Islet of Langerhans (tissue), 1 donor: ENCODE results near the gene HEXA.
"Not testable (repeated sequence)": the region's sequence is repeated elsewhere in the genome, so short reads cannot be mapped to it uniquely, and the experiment has no call there.

Experiments
- FAIRE-seq: peaks from one replicate; lab custom pipeline; 2011; peaks lifted over from hg19 to GRCh38; lab: Jason Lieb, UNC

HEXA gene

GRCh38 chr15:72375846-72376581 is at the start of gene HEXA:
Gene HEXA, minus strand, starts transcription at chr15:72376014. Its CDS starts 42 bp downstream, at chr15:72375972.
- no peak for FAIRE-seq

- FAIRE-seq: no peak
Observed at GRCh38 chr15:72423256-72423655, 47.4 kb upstream of the HEXA start.

DNA sequence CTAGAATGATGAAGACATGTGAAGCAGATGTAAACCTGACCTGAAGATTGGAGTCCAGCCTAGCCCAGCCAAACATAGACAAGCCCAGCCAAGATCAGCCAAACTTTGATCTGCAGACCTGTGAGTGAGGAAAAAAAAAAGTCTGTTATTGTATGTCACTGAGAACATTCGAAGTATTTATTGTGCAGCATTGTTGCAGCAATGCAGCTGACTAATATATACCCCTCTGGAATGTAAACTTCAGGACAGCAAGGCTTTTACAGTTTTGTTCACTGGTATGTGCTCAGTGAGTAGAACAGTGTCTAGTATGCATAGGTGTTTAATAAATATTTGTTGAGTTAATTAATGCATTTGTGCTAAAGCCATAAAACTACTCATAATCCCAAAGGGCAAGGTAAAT is 45.7 kb upstream of the HEXA start:
- FAIRE-seq: no peak

GRCh38 chr15:72420576-72420975 is 44.8 kb upstream of the HEXA start:
- no peak for FAIRE-seq

DNA sequence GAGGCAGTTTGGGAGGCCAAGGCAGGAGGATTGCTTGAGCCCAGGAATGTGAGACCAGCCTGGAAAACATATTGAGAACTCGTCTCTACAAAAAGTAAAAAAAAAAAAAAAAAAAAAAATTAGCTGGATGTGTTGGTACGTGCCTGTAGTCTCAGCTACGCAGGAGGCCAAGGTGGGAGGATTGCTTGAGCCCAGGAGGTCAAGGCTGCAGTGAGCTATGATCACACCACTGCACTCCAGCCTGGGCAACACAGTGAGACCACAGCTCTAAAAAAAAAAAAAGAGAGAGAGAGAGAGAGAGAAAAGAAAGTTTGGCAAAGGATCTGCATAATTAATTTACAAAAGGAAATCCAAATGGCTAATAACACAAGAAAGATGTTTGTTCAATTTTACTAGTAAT is 44.0 kb upstream of the HEXA start:
- not testable (repeated sequence) for FAIRE-seq

DNA sequence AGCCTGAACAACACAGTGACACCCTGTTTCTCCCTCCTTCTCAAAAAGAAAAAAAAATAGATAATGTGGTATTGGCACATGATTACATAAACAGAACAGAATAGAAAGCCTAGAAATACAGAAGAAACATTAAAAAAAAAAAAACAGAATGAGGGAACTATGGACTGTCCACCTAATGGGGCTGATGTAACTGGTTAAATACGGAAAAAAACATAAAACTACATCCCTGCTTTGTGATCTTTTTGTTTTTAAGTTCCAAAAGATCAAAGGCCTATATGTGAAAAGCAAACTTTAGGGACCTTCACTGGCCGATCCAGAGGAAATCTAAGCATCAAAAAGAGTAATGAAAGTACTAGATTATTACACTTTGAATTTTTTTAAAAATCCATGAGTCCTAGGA is 39.5 kb upstream of the HEXA start:
- no peak for FAIRE-seq

GRCh38 chr15:72413337-72413736 is 37.5 kb upstream of the HEXA start:
- not testable (repeated sequence) for FAIRE-seq

GRCh38 chr15:72411544-72411943 is 35.7 kb upstream of the HEXA start:
- FAIRE-seq: no peak

DNA sequence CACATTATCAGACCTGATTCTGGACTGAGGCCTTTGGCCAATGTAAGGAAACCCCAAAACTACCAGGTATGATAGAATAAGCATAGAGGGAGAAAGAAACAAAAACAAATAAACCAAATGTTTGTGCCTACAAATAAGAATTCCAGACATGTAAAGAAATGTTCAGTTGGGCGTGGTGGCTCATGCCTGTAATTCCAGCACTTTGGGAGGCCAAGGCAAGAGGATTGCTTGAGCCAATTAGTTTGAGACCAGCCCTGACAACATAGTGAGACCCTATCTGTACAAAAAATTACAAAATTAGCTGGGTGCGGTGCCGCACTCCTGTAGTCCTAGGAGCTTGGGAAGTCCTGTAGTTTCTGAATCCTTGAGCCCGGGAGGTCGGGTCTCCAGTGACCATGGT is 35.3 kb upstream of the HEXA start:
- FAIRE-seq: no peak

GRCh38 chr15:72406936-72407335 is 31.1 kb upstream of the HEXA start:
- FAIRE-seq: no peak

DNA sequence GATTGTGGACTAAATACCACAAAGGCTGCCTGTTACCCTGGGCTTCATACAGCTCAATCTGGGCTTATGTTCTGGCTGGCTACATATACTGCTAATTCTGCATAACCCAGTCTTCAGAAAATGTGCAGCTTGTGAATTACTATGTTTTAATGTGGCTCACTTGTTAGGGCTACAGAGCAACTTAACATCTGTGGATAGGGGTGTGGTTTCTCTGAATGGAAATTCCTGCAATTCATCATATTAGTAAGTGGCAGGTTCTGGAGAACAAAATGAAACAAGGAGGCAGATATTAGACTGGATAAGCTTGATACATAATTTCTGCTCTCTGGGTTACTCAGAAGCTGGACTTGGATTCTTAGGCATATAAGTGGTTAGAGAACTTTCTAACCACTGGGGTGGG is 29.0 kb upstream of the HEXA start:
- no peak for FAIRE-seq

DNA sequence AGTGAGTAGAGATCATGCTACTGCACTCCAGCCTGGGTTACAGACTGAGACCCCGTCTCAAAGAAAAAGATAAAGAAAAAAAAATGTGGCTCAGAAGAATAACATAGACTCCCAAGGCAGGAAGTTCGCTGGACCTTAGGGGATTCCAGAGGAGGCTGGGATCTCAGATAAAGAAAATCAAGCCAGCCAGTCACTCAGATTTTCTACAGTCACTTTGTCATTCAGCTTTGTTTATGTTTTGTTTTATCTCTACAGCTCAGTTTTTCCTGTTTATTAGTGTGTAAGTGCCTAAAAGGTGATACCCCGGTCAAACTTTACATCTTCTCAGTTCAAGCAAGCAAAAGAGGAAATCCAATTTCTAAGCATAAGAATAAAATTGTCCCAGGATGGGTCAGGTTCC is 28.5 kb upstream of the HEXA start:
- FAIRE-seq: no peak

GRCh38 chr15:72402726-72403125 is 26.9 kb upstream of the HEXA start:
- FAIRE-seq: no peak

DNA sequence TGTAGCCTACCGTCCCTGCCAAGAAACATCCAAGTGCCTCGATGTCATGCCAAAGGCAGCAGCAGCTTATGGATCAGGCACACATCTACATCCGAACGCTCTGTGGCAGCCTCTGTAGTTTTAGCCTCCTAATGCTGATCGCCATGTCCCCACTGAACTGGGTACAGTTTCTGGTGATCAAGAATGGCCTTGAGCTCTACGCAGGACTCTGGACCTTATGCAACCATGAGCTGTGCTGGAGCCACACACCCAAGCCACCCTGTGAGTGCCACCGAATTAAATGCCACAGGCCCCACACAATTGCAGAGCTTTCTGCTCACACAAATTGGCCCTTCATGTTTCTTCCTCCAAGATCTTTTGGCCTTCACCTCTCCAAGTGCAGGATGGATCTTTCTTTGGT is 22.8 kb upstream of the HEXA start:
- no peak for FAIRE-seq

- FAIRE-seq: no peak
Observed at GRCh38 chr15:72397796-72398588, 22.2 kb upstream of the HEXA start, which contains the start of gene TMEM202. Gene TMEM202, plus strand, starts transcription at chr15:72398305. Its CDS starts 22 bp downstream, at chr15:72398327.

- FAIRE-seq: not testable (repeated sequence)
Observed at GRCh38 chr15:72396331-72396730, 20.5 kb upstream of the HEXA start.

GRCh38 chr15:72389231-72389630 is 13.4 kb upstream of the HEXA start:
- FAIRE-seq: no peak

DNA sequence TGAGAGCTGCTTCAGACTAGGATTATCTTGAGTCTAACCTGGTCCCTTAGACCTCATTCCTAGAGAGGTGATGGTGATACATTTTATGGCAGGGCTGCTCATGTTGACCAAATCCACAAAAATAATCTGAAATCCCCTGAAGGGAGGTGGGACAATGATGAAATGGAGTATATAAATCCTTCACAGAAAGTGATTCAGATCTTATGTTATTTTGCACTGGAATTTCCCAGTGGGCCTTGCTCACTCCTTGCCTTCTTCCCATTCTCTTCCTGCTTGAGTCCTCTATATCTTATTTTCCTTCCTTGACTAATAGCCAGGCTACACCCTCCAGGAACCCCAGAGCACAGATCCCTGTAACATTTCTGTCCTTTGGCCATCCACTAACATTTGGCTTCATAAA is 11.9 kb upstream of the HEXA start:
- no peak for FAIRE-seq

- no peak for FAIRE-seq
Observed at GRCh38 chr15:72382146-72382545, 6.3 kb upstream of the HEXA start.

GRCh38 chr15:72380743-72381142 is 4.9 kb upstream of the HEXA start:
- FAIRE-seq: no peak

DNA sequence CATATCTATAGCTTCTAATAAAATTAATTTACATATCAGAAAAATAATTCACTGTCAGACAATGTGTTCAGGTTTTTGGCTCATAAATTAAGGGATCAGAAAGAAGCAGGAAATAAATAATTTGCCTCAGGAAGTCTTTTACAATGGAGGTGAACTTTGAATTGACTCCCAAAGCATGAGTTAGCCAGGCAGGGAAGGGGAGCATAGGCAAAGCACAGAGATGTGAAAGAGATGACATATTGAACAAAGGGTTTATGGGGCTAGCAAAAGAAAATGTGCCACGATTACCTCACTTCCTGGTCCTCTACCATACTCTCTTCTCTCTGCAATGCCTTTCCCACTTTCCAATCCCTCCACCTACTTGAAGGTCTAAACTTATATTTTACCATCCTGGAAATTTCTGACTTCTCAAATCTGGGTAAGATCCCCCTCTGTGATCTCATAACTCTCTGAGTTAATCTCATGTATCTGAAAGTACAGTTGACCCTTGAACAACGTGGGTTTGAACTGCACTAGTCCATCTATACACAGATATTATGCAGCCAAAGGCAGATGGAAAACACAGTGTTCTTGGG is 4.1 kb upstream of the HEXA start:
- FAIRE-seq: no peak

GRCh38 chr15:72379106-72379505 is 3.3 kb upstream of the HEXA start:
- FAIRE-seq: not testable (repeated sequence)

- no peak for FAIRE-seq
Observed at GRCh38 chr15:72377331-72377730, 1.5 kb upstream of the HEXA start.
